HUES6 (cell line): ENCODE measurements around the gene PTPRM.

Source experiments
- H3K27ac ChIP-seq: 2 replicates; pipeline ENCODE4 v1.7.0; 2013; ENCODE audit warnings: low read depth, mild to moderate bottlenecking, low read length, inconsistent platforms
- H3K27me3 ChIP-seq: 2 replicates; pipeline ENCODE4 v1.6.1; 2013; ENCODE audit warnings: low read length; ENCODE audit not compliant: control insufficient read depth, insufficient read depth
- H3K36me3 ChIP-seq: 2 replicates; pipeline ENCODE4 v1.6.1; 2013; ENCODE audit warnings: low read length; ENCODE audit not compliant: control insufficient read depth, insufficient read depth
- H3K4me1 ChIP-seq: 2 replicates; pipeline ENCODE4 v1.6.1; 2013; ENCODE audit warnings: low read length; ENCODE audit not compliant: control insufficient read depth, insufficient read depth
- H3K4me3 ChIP-seq: 2 replicates; pipeline ENCODE4 v1.5.1; 2013; ENCODE audit warnings: low read depth, low read length
- H3K9ac ChIP-seq: one replicate; pipeline ENCODE4 v1.6.1; 2013; ENCODE audit warnings: mild to moderate bottlenecking, low read length
- H3K9me3 ChIP-seq: 2 replicates; pipeline ENCODE4 v1.6.1; 2013; ENCODE audit warnings: low read depth, low read length; ENCODE audit not compliant: control insufficient read depth, insufficient read depth

Gene PTPRM

DNA sequence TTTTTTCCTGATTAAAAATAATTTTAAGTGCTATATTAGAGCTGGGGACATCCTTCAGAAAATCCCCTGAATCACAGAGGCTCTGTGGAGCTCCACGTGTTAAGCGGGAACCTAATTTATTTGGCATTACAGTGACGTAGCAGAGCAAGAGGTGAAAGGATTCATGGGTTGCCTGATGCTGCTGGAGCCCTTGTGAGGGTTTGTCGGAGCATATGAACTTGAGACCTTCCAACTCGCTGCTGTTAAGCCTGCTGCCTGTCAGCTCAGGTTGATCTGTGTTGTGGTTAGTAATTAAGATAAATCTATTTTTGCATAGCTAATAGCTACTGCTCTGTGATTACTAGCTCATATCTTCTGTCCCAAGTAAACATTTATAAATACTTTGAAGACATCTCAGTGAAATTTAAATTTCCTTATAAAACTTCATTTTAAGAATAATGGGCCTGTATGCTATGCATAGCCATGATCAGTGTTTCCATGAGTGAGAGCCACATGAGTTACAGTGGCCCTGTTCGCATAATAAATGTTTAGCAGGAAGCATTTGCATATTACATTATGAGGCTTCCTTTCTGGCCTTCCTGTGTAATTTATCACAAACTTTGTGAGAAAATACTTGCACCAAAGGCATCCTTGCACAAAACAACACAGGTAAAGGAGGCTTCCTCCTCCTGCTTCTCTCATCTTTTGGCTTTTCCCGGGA lies 438.9 kb downstream of the PTPRM start:
- no peak overlapping the region for H3K4me3 ChIP-seq
- H3K27ac ChIP-seq, result no peak overlapping the region
- no peaks in the 10 kb centered on the region for H3K27me3 ChIP-seq

DNA sequence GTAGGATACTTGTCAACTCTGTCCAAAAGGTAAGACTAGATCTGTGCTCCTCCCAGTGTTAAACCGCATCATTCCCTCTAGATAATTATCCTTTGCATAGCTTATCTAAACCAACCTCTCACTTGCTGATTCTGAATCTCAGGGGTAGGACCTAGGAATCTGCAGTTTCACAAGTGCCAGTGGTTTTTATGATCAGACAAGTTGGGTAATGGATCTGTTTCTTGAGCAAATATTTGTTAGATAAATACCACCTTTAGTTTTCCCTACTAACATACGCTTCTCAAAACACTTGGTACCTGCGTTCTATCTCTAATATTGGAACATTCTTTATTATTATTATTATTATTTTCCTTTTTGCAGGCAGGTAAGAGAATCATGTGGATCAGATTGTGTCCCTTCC lies 439.9 kb downstream of the PTPRM start:
- Histone ChIP-seq H3K9me3 (no peaks in the 10 kb centered on the region), H3K4me1 (peaks cover 28% of the 10 kb centered on the region), H3K27me3 (no peaks in the 10 kb centered on the region), H3K4me3 (no peak overlapping the region), H3K36me3 (no peaks in the 10 kb centered on the region), H3K27ac (no peak overlapping the region), H3K9ac (no peak overlapping the region)

More for the DNA sequence above, 438.9 kb downstream of the PTPRM start:
- H3K4me1 ChIP-seq, result peaks cover 28% of the 10 kb centered on the region
- no peaks in the 10 kb centered on the region for H3K36me3 ChIP-seq
- no peak overlapping the region for H3K9ac ChIP-seq
- no peaks in the 10 kb centered on the region for H3K9me3 ChIP-seq

DNA sequence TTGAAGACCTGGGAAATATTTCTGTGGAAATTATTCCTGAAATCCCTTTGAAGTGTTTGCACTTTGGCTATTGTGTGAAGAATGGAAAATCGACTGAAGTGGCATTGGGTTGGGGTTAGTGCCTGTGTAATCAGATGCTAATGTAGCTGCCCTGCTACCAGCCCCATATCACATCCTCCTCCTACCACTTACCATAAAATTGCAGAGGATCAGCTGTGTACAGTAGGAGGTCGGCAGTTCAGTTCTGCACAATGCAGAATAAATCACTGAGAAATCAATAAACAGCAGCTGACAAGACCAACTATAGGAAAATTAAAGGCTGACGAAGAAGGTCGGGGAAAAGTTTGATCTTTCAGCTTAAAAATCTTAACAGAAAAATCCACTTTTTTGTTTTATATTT lies 440.9 kb downstream of the PTPRM start:
- H3K36me3 ChIP-seq, result no peaks in the 10 kb centered on the region
- no peaks in the 10 kb centered on the region for H3K27me3 ChIP-seq
- H3K27ac ChIP-seq, result no peak overlapping the region
- no peak overlapping the region for H3K4me3 ChIP-seq
- no peaks in the 10 kb centered on the region for H3K9me3 ChIP-seq
- peaks cover 28% of the 10 kb centered on the region for H3K4me1 ChIP-seq
- H3K9ac ChIP-seq, result no peak overlapping the region

DNA sequence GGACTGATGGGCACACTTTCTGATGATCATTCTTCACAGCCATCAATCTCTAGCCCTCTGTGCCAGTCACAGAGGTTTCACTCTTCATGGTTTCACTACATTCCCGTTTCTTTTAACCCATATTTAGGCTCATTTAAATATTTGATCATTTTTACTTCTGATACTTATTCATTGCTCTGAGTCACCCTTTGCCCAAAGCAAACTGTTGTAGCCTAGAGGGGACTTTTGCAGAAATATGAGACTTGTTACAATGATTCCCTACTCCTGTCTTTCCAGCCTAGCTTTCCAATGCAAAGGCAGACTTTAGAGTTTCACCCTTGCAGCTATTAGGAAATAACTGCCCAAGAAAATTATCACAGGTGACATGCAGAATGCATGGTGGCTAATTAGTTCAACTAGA lies 444.2 kb downstream of the PTPRM start:
- Histone ChIP-seq H3K27me3 (no peaks in the 10 kb centered on the region), H3K36me3 (no peaks in the 10 kb centered on the region), H3K4me1 (peaks cover 7% of the 10 kb centered on the region; the same call in 1 of the 2 replicates), H3K9ac (no peak overlapping the region), H3K27ac (no peak overlapping the region), H3K9me3 (no peaks in the 10 kb centered on the region), H3K4me3 (no peak overlapping the region)

- H3K4me1 ChIP-seq, result peaks cover 1% of the 10 kb centered on the region; the same call in 1 of the 2 replicates
- H3K9ac ChIP-seq, result no peak overlapping the region
- no peaks in the 10 kb centered on the region for H3K36me3 ChIP-seq
- H3K27me3 ChIP-seq, result no peaks in the 10 kb centered on the region
- H3K9me3 ChIP-seq, result no peaks in the 10 kb centered on the region
- no peak overlapping the region for H3K27ac ChIP-seq
- no peak overlapping the region for H3K4me3 ChIP-seq
Measured at GRCh38 chr18:8011906-8012305, 444.8 kb downstream of the PTPRM start.

GRCh38 chr18:8018701-8019331 lies 451.7 kb downstream of the PTPRM start:
- H3K9ac ChIP-seq, result no peak overlapping the region
- H3K4me3 ChIP-seq, result no peak overlapping the region
- H3K9me3 ChIP-seq, result no peaks in the 10 kb centered on the region
- no peaks in the 10 kb centered on the region for H3K36me3 ChIP-seq
- H3K4me1 ChIP-seq, result no peaks in the 10 kb centered on the region
- H3K27ac ChIP-seq, result no peak overlapping the region
- no peaks in the 10 kb centered on the region for H3K27me3 ChIP-seq

- Histone ChIP-seq H3K27ac (no peak overlapping the region), H3K27me3 (no peaks in the 10 kb centered on the region), H3K9me3 (no peaks in the 10 kb centered on the region), H3K4me3 (no peak overlapping the region), H3K36me3 (no peaks in the 10 kb centered on the region), H3K9ac (no peak overlapping the region), H3K4me1 (no peaks in the 10 kb centered on the region)
Measured at GRCh38 chr18:8019600-8019999, 452.5 kb downstream of the PTPRM start.

- H3K27me3 ChIP-seq, result no peaks in the 10 kb centered on the region
- no peak overlapping the region for H3K9ac ChIP-seq
- no peak overlapping the region for H3K27ac ChIP-seq
- no peak overlapping the region for H3K4me3 ChIP-seq
- no peaks in the 10 kb centered on the region for H3K36me3 ChIP-seq
- H3K4me1 ChIP-seq, result no peaks in the 10 kb centered on the region
- H3K9me3 ChIP-seq, result no peaks in the 10 kb centered on the region
Measured at GRCh38 chr18:8020132-8020846, 453.2 kb downstream of the PTPRM start.

DNA sequence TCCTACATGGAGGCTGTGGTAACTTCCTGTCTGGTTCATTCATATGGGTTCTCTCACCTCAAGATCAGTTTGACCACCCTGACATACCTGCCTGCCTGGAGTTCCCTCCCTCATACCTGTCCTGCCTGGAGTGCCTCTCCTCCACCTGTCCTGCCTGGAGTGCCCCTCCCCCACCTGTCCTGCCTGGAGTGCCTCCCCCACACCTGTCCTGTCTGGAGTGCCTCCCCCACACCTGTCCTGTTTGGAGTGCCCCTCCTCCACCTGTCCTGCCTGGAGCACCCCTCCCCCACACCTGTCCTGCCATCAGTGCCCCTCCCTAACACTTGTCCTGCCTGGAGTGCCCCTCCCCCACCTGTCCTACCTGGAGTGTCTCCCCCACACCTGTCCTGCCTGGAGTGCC lies 461.9 kb downstream of the PTPRM start:
- Histone ChIP-seq H3K27me3 (no peaks in the 10 kb centered on the region), H3K9me3 (no peaks in the 10 kb centered on the region), H3K4me3 (no peak overlapping the region), H3K36me3 (no peaks in the 10 kb centered on the region), H3K4me1 (peaks cover 8% of the 10 kb centered on the region; the same call in 1 of the 2 replicates), H3K9ac (no peak overlapping the region), H3K27ac (no peak overlapping the region)

DNA sequence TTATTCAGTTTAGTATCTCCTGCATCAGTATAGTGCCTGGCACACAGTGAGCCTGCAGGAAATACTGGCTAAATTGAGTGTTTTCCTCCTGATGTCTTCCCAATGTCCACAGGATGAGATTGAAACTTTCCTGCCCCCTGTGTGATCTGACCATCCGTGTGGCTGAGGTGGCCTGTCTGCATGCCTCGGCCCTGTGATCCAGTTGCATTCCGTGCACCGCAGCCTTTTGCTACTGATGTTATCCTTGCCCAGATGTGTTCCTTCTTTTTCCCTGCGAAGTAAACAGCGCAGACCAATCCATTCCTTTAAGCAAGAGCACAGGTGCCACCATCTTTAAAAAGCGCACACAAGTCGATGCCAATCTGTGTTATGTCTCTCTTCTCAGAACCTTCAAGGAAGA lies 462.6 kb downstream of the PTPRM start:
- Histone ChIP-seq H3K27me3 (no peaks in the 10 kb centered on the region), H3K36me3 (no peaks in the 10 kb centered on the region), H3K9me3 (no peaks in the 10 kb centered on the region), H3K4me3 (no peak overlapping the region), H3K27ac (no peak overlapping the region), H3K4me1 (peaks cover 8% of the 10 kb centered on the region; the same call in 1 of the 2 replicates), H3K9ac (no peak overlapping the region)

- Histone ChIP-seq H3K36me3 (no peaks in the 10 kb centered on the region), H3K4me3 (no peak overlapping the region), H3K27ac (no peak overlapping the region), H3K27me3 (no peaks in the 10 kb centered on the region), H3K4me1 (peaks cover 8% of the 10 kb centered on the region; the same call in 1 of the 2 replicates), H3K9ac (no peak overlapping the region), H3K9me3 (no peaks in the 10 kb centered on the region)
Measured at GRCh38 chr18:8030201-8030600, 463.1 kb downstream of the PTPRM start.
